Activated CD4-positive, alpha-beta T cell treated with anti-CD3 and anti-CD28 coated beads for 1 hour (primary cell): ENCODE measurements around the gene HMG20A.

Experiments used
- DNase-seq: peaks from one replicate; pipeline ENCODE4 v3.0.0-alpha.2; 2020

The HMG20A gene

GRCh38 chr15:77480859-77481633 lies 60.4 kb downstream of the HMG20A start:
- no peak for DNase-seq

- DNase-seq, result no peak
Measured at GRCh38 chr15:77481670-77482069, 61.0 kb downstream of the HMG20A start.

GRCh38 chr15:77482570-77482969 lies 61.9 kb downstream of the HMG20A start:
- DNase-seq, result no peak

GRCh38 chr15:77483425-77484140 lies 62.9 kb downstream of the HMG20A start:
- no peak for DNase-seq

GRCh38 chr15:77484994-77485393 lies 64.3 kb downstream of the HMG20A start:
- DNase-seq, result no peak

- DNase-seq, result no peak
Measured at GRCh38 chr15:77486542-77487468, 66.1 kb downstream of the HMG20A start.

- DNase-seq, result no peak
Measured at GRCh38 chr15:77487469-77487842, 66.8 kb downstream of the HMG20A start.

- no peak for DNase-seq
Measured at GRCh38 chr15:77487888-77488287, 67.2 kb downstream of the HMG20A start.

GRCh38 chr15:77489647-77490046 lies 69.0 kb downstream of the HMG20A start:
- DNase-seq, result no peak

GRCh38 chr15:77493324-77493907 lies 72.7 kb downstream of the HMG20A start:
- DNase-seq, result no peak

GRCh38 chr15:77494073-77494867 lies 73.6 kb downstream of the HMG20A start:
- DNase-seq, result no peak

- DNase-seq, result no peak
Measured at GRCh38 chr15:77494964-77495363, 74.3 kb downstream of the HMG20A start.

GRCh38 chr15:77495838-77496596 lies 75.3 kb downstream of the HMG20A start:
- DNase-seq, result no peak

- DNase-seq, result peak; percentile 54
Measured at GRCh38 chr15:77496715-77497109, 76.0 kb downstream of the HMG20A start.

- no peak for DNase-seq
Measured at GRCh38 chr15:77497110-77497737, 76.5 kb downstream of the HMG20A start.

- DNase-seq, result no peak
Measured at GRCh38 chr15:77497942-77498361, 77.3 kb downstream of the HMG20A start.

GRCh38 chr15:77499087-77499760 lies 78.5 kb downstream of the HMG20A start:
- no peak for DNase-seq

GRCh38 chr15:77500989-77501388 lies 80.3 kb downstream of the HMG20A start:
- no peak for DNase-seq

- DNase-seq, result no peak
Measured at GRCh38 chr15:77502379-77503095, 81.8 kb downstream of the HMG20A start.
